Esophagus squamous epithelium (tissue), 5 donors: ENCODE data around the gene AKIRIN2. TPM values are rescaled to one million over a fixed set of nuclear protein-coding genes. Genes with fewer than 3 reads are reported as not detected.

ENCODE experiments used
- DNase-seq: peaks from one replicate; lab custom pipeline; 2025; lab: John Stamatoyannopoulos, UW
- H3K27ac ChIP-seq, 4 donors: fragments of 200-600 bp; sonication (generic); one replicate each; pipeline ENCODE4 v1.5.1; 2016 to 2019; ENCODE audit warnings: mild to moderate bottlenecking in 1 of 4
- H3K27me3 ChIP-seq, 4 donors: fragments of 200-600 bp; sonication (generic); 1 replicate in 3 of 4; 2 replicates in 1 of 4; pipeline versions ENCODE4 v1.5.1 to v1.6.0; 2017 to 2021; ENCODE audit warnings: antibody characterized with exemption in 1 of 4
- H3K36me3 ChIP-seq, 3 donors: fragments of 200-600 bp; sonication (generic); one replicate each; pipeline ENCODE4 v1.5.1; 2016 to 2019
- H3K4me1 ChIP-seq, 3 donors: fragments of 200-600 bp; sonication (generic); one replicate each; pipeline ENCODE4 v1.5.1; 2017 to 2019
- H3K4me3 ChIP-seq, 4 donors: fragments of 200-600 bp; sonication (generic); 1 replicate in 3 of 4; 2 replicates in 1 of 4; pipeline ENCODE4 v1.5.1; 2016 to 2019; ENCODE audit warnings: mild to moderate bottlenecking in 2 of 4, moderate library complexity in 1 of 4
- H3K9me3 ChIP-seq, 3 donors: fragments of 200-600 bp; sonication (generic); one replicate each; pipeline ENCODE4 v1.5.1; 2016 to 2019
- CTCF ChIP-seq, 6 experiments: fragments of 450-650 bp in 4 of 6; fragments of 200-600 bp in 2 of 6; sonication (generic) in 2 of 6; IDR thresholded peaks; one replicate each; pipeline ENCODE4 v1.5.1; 2016 to 2019; ENCODE audit warnings: antibody characterized with exemption in 6 of 6, mild to moderate bottlenecking in 4 of 6, moderate library complexity in 4 of 6
- POLR2A ChIP-seq, 4 donors: fragments of 450-650 bp; IDR thresholded peaks; one replicate each; pipeline ENCODE4 v1.6.1; 2017; ENCODE audit warnings: antibody characterized with exemption in 4 of 4, mild to moderate bottlenecking in 4 of 4, moderate library complexity in 3 of 4
- WGBS, 2 donors: methylation state at CpG; one replicate each; pipeline ENCODE4 v1.1.5; 2018; 5-methylcytosine and 5-hydroxymethylcytosine counted together
- intact Hi-C: fragments of 100-400 bp; cut with DNase I; formaldehyde crosslinking; loops from one replicate; pipeline ENCODE4 v1.15.0; 2022
- total RNA-seq, 4 donors: library from RNA; depleted of rRNA; stranded (reverse); fragments of >200 nt; gene quantifications; one replicate each; pipeline ENCODE4 v1.1.0, GENCODE V29; 2016
- donor health status: DM: yes; HTN: yes; CAD: no.

The AKIRIN2 gene
- total RNA-seq, 4 donors from 2014 or later: 13.8 to 36.7 (median 25.4) TPM

- H3K27me3 ChIP-seq: no peaks in the 10 kb centered on the region
- no peak for TF ChIP-seq CTCF (IDR thresholded peaks at IDR 0.05)
- TF ChIP-seq POLR2A (IDR thresholded peaks at IDR 0.05): no peak
- WGBS, 2 donors: 77 to 80% methylated on average over 3 of the region's 3 CpGs
These were observed 18.1 kb downstream of the AKIRIN2 start for GRCh38 chr6:87683890-87684289.

GRCh38 chr6:87682310-87682709 lies 19.7 kb downstream of the AKIRIN2 start:
- H3K36me3 ChIP-seq: peaks cover 0 to 43% (median 11%) of the 10 kb centered on the region in 3 donors
- H3K27me3 ChIP-seq: no peaks in the 10 kb centered on the region
- H3K4me1 ChIP-seq: peaks cover 0 to 49% (median 5%) of the 10 kb centered on the region in 3 donors
- no peak overlapping the region for H3K27ac ChIP-seq
- H3K9me3 ChIP-seq: no peaks in the 10 kb centered on the region
- TF ChIP-seq POLR2A (IDR thresholded peaks at IDR 0.05): no peak
- intact Hi-C loops: no loop called here
- H3K4me3 ChIP-seq: no peak overlapping the region
- DNase-seq: no peak

More at GRCh38 chr6:87683890-87684289, 18.1 kb downstream of the AKIRIN2 start:
- Histone ChIP-seq H3K4me1 (peaks cover 0 to 65% (median 5%) of the 10 kb centered on the region in 3 donors), H3K9me3 (no peaks in the 10 kb centered on the region), H3K27ac (no peak overlapping the region), H3K36me3 (peaks cover 0 to 27% (median 8%) of the 10 kb centered on the region in 3 donors), H3K4me3 (no peak overlapping the region)
- DNase-seq: no peak
- intact Hi-C loops: no loop called here

- H3K36me3 ChIP-seq: peaks cover 0 to 96% (median 24%) of the 10 kb centered on the region in 3 donors
- WGBS, 2 donors: 45 to 53% methylated on average over 4 of the region's 4 CpGs
These were observed 26.9 kb downstream of the AKIRIN2 start for GRCh38 chr6:87675004-87675681.

GRCh38 chr6:87674290-87674689 lies 27.7 kb downstream of the AKIRIN2 start:
- H3K36me3 ChIP-seq: peaks cover 0 to 96% (median 22%) of the 10 kb centered on the region in 3 donors

More at GRCh38 chr6:87675004-87675681, 26.9 kb downstream of the AKIRIN2 start:
- Histone ChIP-seq H3K27me3 (no peaks in the 10 kb centered on the region), H3K9me3 (no peaks in the 10 kb centered on the region), H3K4me3 (no peak overlapping the region), H3K4me1 (peaks cover 0 to 11% (median 0%) of the 10 kb centered on the region in 3 donors), H3K27ac (no peak overlapping the region)
- no peak for DNase-seq
- TF ChIP-seq CTCF (IDR thresholded peaks at IDR 0.05) (no peak), POLR2A (IDR thresholded peaks at IDR 0.05) (no peak)
- intact Hi-C loops: no loop called here

DNA sequence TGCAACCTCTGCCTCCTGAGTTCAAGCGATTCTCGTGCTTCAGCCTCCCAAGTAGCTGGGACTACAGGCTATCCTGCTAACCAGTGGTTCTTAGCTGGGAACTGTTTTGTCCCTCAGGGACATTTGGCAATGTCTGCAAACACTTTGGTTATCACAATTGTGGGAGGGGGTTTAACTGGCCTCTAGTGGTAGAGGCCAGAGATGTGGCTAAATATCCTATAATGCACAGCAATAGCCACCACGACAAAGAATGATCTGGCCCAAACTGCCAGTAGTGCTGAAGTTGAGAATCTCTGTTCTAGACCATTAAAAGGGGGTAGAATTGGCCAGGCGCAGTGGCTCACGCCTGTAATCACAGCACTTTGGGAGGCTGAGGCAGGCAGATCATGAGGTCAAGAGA lies 28.8 kb downstream of the AKIRIN2 start:
- no peaks in the 10 kb centered on the region for H3K27me3 ChIP-seq
- no peak for TF ChIP-seq CTCF (IDR thresholded peaks at IDR 0.05)
- TF ChIP-seq POLR2A (IDR thresholded peaks at IDR 0.05): no peak
- 100% methylated on average over 3 of the region's 5 CpGs for WGBS, 2 donors
- peaks cover 0 to 95% (median 22%) of the 10 kb centered on the region in 3 donors for H3K36me3 ChIP-seq
- H3K9me3 ChIP-seq: no peaks in the 10 kb centered on the region
- no peak for DNase-seq
- H3K4me3 ChIP-seq: no peak overlapping the region
- no peak overlapping the region for H3K27ac ChIP-seq
- peaks cover 0 to 11% (median 0%) of the 10 kb centered on the region in 3 donors for H3K4me1 ChIP-seq
- intact Hi-C loops: no loop called here

More at GRCh38 chr6:87674290-87674689, 27.7 kb downstream of the AKIRIN2 start:
- Histone ChIP-seq H3K9me3 (no peaks in the 10 kb centered on the region), H3K4me3 (no peak overlapping the region), H3K27ac (no peak overlapping the region), H3K4me1 (peaks cover 0 to 11% (median 0%) of the 10 kb centered on the region in 3 donors), H3K27me3 (no peaks in the 10 kb centered on the region)
- DNase-seq: no peak
- intact Hi-C loops: no loop called here
- TF ChIP-seq POLR2A (IDR thresholded peaks at IDR 0.05): no peak
- no peak for TF ChIP-seq CTCF (IDR thresholded peaks at IDR 0.05)
